Inferior parietal cortex (tissue), 1 donor: ENCODE results near the gene ADM2.

Source experiments
- DNase-seq: peaks from one replicate; pipeline ENCODE4 v3.0.0-alpha.2; 2016; ENCODE audit errors: extremely low spot score

Gene ADM2

DNA sequence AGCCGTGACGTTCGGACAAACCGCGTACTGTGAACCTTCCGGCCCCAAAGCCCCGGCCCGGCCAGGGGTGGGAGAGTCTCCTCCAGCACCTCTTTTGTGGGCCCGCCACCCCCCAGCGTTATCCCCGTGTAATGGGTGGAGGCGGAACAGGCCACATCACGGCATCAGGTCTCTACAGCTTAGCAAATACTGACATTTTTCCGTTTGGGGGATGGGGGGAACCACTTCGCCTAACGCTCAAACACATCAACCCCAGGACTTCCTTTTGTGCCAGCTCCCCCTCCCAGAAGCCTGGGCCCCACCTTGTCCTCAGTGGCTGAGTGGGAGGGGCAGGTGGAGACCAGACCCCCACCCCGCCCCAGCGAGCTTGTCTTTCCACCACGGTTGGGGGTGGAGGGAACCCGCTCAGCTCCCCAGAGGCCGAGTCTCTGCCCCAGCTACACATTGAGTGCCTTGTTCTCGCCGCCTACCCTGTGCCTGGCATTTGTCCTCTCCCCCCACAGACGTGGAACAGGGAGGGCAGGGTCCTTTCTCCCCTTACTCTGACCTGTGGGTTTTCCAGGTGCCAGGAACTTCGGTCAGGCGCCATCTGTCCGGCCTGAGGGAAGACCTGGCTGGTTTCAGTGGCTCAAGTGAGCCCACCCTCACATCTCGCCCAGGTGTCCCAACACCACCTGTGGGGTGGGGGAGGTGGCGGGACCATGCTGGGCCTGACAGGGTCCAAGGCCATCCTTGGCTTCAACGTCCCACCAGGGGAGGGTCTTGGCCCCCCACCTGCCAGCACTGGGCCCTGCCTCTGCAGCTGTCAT is 36.1 kb upstream of the ADM2 start:
- DNase-seq: no peak

DNA sequence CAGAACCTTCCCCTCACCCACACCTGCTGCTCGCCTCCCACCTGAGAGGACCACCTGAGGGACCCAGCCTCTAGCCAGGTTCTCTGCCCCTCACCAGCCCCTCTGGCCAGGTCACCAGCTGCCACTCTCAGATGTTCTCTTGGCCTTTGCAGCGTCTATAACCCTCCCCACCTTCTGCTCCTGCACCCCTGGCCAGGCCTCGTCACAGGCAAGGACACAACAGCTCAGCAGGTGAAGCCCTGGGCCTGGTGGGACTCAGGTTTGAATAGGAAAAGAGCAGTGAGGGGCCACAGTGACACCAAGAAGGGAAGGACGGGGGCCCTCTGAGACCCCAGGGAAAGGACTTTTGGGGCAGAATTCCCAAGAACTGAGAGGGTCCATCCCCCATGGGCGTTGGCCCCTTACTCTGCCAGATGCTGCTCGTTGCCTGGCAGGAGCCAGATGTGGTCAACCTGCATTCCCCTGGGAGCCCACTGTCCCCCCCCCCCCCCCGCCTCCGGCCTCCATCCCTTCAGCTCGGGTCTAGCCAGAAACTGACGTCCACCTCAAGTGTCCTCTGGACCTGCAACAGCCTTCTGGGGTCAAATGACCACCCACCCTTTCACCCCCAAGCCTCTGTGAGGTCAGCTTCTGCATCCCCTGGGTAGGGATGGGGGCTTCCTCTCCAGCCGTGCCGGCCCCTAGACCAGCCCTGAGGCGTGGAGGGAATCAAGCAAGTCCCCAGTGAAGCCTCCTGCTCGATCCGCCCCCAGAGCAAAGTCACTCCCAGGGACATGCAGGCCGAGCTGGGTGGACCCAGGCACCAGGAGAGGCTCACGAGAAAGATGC is 35.2 kb upstream of the ADM2 start:
- DNase-seq: no peak

- no peak for DNase-seq
Observed at GRCh38 chr22:50446708-50447575, 34.4 kb upstream of the ADM2 start.

DNA sequence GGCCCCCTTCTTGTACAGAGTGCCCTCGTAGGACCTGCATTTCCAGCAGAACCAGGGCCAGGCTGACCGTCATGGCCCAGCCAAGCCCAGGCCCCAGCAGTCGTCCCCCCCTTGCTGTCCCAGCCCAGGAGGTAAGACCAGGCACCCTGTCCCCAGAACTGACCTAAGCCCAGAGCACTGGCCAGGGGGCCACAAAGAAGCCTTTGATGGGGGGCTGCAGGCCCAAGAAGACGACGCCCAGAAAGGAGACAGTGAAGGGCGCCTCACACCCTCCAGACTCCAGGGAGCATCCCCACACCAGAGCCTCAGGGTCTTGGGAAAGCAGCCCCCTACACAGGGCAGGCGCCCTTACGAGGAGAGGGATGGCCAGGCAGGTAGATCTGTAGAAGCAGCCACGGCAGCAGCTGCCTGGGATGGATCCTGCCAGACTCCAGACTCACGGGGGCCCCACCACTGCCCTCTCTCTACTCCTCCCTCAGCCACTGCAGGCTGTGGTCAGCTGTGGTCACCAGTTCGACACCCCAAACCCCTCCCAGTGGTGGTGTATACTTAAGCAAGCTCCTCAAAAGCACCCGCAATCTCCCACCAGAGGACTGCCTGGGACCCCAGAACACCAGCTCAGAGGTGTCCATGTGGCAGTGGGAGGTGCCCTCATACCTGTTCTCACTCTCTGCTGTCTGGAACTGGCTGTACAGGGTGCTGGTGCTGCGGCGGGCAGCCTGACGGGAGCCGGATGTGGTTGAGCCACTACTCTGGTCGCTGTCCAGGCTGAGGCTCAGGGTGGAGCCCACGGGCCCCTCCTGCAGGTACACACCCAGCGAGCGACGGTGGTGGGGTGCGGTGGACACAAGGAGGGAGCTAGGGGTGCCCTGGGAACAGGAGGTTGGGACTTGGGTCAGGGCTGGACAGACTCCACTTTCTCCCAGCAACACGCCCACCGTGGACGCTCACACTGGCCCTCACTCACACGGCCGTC is 33.5 kb upstream of the ADM2 start:
- no peak for DNase-seq

GRCh38 chr22:50452649-50453048 is 28.7 kb upstream of the ADM2 start:
- no peak for DNase-seq

DNA sequence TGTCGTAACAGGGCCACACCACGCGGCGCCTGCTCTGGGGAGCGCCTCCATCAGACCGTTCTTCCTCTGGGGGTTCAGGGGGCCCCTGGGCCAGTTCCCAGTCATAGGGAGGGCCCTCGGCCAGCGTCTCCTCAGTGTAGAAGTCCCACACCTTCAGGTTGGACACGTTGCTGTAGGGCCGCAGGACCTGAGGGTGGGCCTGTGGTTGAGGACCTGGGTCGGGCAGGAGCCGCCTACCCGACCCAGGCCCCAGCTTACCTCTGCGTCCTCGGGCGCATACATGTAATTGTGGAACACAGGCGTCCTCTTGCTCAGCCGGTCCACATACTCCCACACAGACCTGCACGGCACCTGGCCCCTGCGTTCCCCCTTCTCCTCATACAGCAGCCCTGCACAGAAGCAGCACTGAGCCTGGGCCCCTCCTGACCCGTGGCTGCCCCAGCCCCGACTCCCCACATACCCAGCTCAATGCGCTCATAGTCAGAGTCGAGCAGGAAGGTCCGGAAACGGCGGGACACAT is 26.7 kb upstream of the ADM2 start:
- no peak for DNase-seq

DNA sequence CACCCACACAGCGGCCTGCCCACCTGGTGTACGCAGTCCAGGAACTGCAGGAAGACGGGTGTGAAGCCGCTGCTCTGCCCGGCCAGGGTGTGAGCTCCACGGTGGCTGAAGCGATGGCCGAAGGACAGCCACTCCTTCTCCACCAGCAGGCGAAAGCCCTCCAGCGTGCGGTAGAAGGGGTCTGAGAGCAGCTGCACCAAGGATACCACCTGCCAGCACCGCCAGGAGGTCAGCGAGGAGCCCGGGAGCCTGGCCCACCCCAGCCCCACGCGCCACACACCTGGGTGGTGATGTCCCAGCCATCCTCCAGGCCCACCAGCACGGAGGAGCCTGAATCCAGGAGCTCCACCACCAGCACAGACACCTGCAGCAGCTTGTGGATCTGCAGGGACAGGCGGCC is 26.1 kb upstream of the ADM2 start:
- DNase-seq: no peak

DNA sequence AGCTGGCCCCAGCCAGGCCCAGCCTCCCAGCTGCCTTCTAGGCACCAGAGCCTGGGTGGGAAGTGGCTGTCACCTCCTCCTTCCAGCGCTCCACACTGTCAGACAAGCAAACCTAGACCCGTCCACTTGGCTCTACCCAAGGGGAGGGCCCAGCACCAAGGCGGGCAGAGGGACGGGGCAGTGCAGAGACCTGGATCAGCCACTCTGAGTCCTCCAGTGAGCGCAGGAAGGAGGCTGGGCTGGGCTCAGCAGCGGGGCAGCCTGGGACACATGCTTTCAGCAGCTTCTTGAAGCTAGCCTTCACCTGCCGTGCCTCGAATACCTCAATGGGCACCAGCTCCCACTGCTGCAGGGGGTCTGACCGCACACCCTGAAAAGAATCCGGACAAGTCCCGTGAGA is 25.3 kb upstream of the ADM2 start:
- DNase-seq: no peak

DNA sequence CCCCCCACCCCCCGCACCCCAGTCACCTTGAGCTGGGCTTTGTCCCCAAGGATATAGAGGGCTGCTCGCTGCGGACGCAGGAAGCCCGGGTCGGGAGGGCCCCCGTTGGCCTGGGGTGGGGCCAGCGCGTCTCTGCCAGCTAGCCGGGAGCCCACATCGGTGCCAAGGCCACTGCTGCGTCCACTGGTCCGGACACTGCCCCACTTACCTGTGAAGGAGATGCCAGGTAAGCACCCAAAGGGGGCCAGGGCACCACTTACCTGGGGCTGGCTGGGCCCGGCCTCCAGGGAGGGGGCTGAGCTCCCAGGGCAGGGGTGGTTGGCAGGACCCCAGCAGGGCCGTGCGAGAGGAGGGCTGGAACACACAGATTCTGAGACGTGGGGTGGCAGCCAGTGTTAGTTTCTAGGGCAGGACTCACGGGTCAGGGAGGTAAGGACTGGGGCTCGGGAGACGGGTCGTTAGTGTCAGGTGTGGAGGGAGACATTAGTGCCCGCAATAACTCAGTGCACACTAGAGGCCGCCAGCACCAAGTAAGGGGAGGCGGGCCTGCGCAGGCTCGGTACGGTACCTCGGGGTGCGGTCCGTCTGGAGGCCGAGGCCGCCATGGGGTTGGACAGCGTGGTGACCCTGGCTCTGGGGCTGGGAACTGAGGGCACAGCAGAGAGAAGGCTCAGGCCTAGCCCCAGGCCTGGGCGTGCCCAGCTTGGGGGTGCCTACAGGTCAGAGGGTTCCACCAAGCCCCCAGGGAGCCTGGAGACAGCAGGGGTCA is 24.7 kb upstream of the ADM2 start:
- no peak for DNase-seq

DNA sequence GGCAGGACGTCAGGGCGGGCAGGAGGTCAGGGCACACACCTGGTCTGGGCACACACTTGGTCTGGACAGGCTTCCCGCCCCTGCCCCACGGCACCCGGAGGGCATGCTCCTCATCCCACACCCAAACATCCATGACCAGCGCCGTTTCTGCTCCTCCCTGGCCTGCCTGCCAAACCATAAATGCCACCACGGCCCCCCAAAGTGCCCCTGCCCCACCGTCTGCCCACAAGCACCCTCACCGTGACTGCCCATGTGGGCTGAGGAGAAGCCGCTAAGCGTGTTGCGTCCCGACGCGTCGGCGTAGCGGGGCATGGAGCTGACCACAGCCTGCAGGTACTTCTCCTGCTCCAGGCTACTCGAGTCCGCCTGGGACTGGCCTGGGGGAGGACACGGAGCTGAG is 22.3 kb upstream of the ADM2 start:
- no peak for DNase-seq

DNA sequence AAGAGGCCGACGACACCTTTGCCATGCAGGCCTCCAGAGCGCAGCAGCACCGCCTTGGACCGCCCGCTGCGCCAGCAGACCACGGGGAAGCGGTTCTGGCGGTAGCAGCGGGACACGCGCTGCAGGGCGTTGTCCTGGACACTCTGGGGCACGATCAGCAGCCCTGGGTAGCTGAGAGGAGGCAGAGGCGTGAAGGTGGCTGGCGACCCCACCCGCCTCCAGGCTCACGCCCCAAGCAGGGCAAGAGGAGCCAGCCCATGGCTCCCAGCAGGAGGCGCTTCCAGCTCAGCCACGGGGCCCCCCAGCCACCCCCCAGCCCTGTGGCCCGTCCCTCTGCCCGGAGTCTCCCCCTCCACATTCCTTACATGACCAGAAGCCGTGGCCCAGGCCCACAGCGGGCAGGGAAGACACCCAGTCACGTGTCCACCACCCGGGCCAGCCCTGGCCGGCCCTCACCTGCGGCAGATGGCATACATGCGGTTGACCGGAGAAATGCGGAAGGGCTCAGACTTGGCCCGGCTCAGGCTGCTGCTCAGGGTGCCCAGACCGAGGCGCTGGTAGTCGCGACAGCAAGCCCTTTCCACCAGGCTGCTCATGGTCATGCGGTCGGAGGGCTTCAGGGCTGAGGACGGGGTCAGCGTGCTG is 21.7 kb upstream of the ADM2 start:
- no peak for DNase-seq

- DNase-seq: no peak
Observed at GRCh38 chr22:50460938-50461337, 20.4 kb upstream of the ADM2 start.

GRCh38 chr22:50461536-50461935 is 19.8 kb upstream of the ADM2 start:
- DNase-seq: no peak

DNA sequence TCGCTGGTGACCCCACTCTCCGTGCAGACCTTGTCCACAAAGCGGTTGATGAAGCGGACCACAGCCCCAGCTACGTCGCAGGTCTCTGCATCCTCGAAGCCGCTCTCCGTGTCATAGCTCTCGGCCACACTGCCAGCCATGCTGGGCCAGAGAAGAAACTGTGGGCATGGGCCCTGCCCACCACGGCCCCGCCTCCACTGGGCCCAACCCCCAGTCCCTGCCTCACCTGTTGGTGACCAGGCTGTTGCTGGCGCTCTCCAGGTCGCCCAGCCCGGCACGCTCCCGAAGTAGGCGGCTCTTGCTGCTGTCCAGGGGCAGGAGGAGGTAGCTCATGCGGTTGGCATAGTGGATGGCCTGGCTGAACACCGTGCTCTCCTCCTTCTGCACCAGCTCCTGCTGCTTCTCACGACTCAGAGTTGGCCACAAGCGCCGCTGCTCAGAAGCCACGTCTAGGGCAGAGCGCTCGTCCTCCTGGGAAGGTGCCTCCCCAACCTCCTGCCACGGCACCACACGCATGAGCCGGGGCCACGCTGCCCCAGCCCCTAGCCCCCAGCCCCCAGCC is 19.3 kb upstream of the ADM2 start:
- DNase-seq: no peak

GRCh38 chr22:50463188-50463900 is 18.0 kb upstream of the ADM2 start:
- no peak for DNase-seq

- DNase-seq: no peak
Observed at GRCh38 chr22:50464451-50464850, 16.9 kb upstream of the ADM2 start.

GRCh38 chr22:50465066-50465930 is 16.0 kb upstream of the ADM2 start:
- no peak for DNase-seq

DNA sequence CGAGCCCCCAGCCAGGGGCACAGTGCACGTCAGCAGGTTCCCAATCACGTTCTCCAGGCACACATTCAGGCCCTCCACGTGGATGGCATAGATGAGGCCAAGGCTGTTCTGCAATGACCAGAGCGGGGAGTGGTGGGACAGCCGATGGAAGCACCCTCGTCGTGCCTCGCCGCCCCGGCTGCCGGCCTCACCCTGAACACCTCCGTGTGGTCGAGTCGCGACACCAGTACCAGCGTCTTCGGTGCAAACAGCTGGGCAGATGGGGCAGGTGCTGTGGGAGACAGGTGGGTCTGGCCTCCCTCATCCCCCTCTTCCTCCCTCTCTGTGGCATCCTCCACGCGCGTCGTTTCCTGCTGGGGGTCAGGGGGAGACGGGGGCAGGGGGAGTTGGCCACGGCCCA is 14.0 kb upstream of the ADM2 start:
- DNase-seq: no peak
